Renal pelvis (tissue), 4 donors: ENCODE data around the gene KIF6. TPM values are rescaled to one million over a fixed set of nuclear protein-coding genes. Genes with fewer than 3 reads are reported as not detected.
A peak's percentile ranks its signal among the peaks of the same experiment; 100 is the strongest.

Source experiments
- DNase-seq: peaks from one replicate; pipeline ENCODE4 v3.0.0-alpha.2; 2013
- polyA plus RNA-seq, 3 donors: library from polyadenylated mRNA; unstranded; fragments of 120-200 nt; gene quantifications; one replicate each; pipeline ENCODE4 v1.2.1, GENCODE V29; 2013; ENCODE audit not compliant: insufficient read length in 3 of 3

KIF6 gene
- polyA plus RNA-seq, 3 donors = 3.5 to 4.1 (median 3.9) TPM

- DNase-seq = no peak
Observed at GRCh38 chr6:39353698-39354315, 371.4 kb downstream of the KIF6 start.

GRCh38 chr6:39350723-39351505 is 374.3 kb downstream of the KIF6 start:
- no peak for DNase-seq

GRCh38 chr6:39348740-39349139 is 376.5 kb downstream of the KIF6 start:
- DNase-seq = no peak

GRCh38 chr6:39347906-39348585 is 377.2 kb downstream of the KIF6 start:
- peak; percentile 64 for DNase-seq

- no peak for DNase-seq
Observed at GRCh38 chr6:39347206-39347605, 378.0 kb downstream of the KIF6 start.

- no peak for DNase-seq
Observed at GRCh38 chr6:39344821-39345280, 380.4 kb downstream of the KIF6 start.

GRCh38 chr6:39343396-39343870 is 381.8 kb downstream of the KIF6 start:
- DNase-seq = no peak

GRCh38 chr6:39342692-39343395 is 382.4 kb downstream of the KIF6 start:
- DNase-seq = no peak

GRCh38 chr6:39341937-39342336 is 383.3 kb downstream of the KIF6 start:
- DNase-seq = no peak

- DNase-seq = no peak
Observed at GRCh38 chr6:39341352-39341751, 383.9 kb downstream of the KIF6 start.

- DNase-seq = no peak
Observed at GRCh38 chr6:39339868-39340550, 385.2 kb downstream of the KIF6 start.

GRCh38 chr6:39339096-39339867 is 385.9 kb downstream of the KIF6 start:
- DNase-seq = no peak

GRCh38 chr6:39338397-39338796 is 386.8 kb downstream of the KIF6 start:
- DNase-seq = no peak

- no peak for DNase-seq
Observed at GRCh38 chr6:39335780-39336545, 389.2 kb downstream of the KIF6 start.

GRCh38 chr6:39333644-39334438 is 391.4 kb downstream of the KIF6 start:
- no peak for DNase-seq

- DNase-seq = no peak
Observed at GRCh38 chr6:39330476-39330875, 394.7 kb downstream of the KIF6 start.

- no peak for DNase-seq
Observed at GRCh38 chr6:39330057-39330456, 395.2 kb downstream of the KIF6 start.

GRCh38 chr6:39328066-39328465 is 397.1 kb downstream of the KIF6 start:
- no peak for DNase-seq

GRCh38 chr6:39327507-39327906 is 397.7 kb downstream of the KIF6 start:
- no peak for DNase-seq
